Uterus (tissue), 2 donors: Measurements from ENCODE around the gene TEC.

Source experiments
- CTCF ChIP-seq, 4 experiments: fragments of 200-600 bp in 2 of 4; fragments of 450-650 bp in 2 of 4; sonication (generic) in 2 of 4; IDR thresholded peaks; one replicate each; pipeline ENCODE4 v1.5.1; 2016 to 2019; ENCODE audit warnings: antibody characterized with exemption in 4 of 4, mild to moderate bottlenecking in 2 of 4, moderate library complexity in 1 of 4
- POLR2A ChIP-seq, 2 donors: fragments of 450-650 bp; IDR thresholded peaks; one replicate each; pipeline ENCODE4 v1.6.1; 2016; ENCODE audit warnings: antibody characterized with exemption in 2 of 2, mild to moderate bottlenecking in 1 of 2, moderate library complexity in 1 of 2

- TF ChIP-seq CTCF (IDR thresholded peaks at IDR 0.05) (no peak), POLR2A (IDR thresholded peaks at IDR 0.05) (no peak)
Observed at GRCh38 chr4:48203819-48204218, 65.8 kb downstream of the TEC start.
